Testis (tissue), 2 donors: ENCODE measurements around the gene LCN9.

Experiments used
- CTCF ChIP-seq, 3 experiments: fragments of 450-650 bp in 2 of 3; fragments of 200-600 bp in 1 of 3; sonication (generic) in 1 of 3; IDR thresholded peaks; one replicate each; pipeline ENCODE4 v1.5.1; 2016 to 2019; ENCODE audit warnings: antibody characterized with exemption in 3 of 3, mild to moderate bottlenecking in 2 of 3, moderate library complexity in 1 of 3
- POLR2A ChIP-seq: fragments of 450-650 bp; IDR thresholded peaks from one replicate; pipeline ENCODE4 v1.6.1; 2017; ENCODE audit warnings: antibody characterized with exemption, mild to moderate bottlenecking, moderate library complexity

GRCh38 chr9:135698236-135698635 is 35.1 kb downstream of the LCN9 start:
- no peak for TF ChIP-seq CTCF (IDR thresholded peaks at IDR 0.05)
- TF ChIP-seq POLR2A: no peak
